NB4 (cell line): Measurements from ENCODE around the gene NR3C2.

ENCODE experiments used
- DNase-seq: peaks from one replicate; pipeline ENCODE4 v3.0.0; 2010; ENCODE audit warnings: low read depth
- H3K4me3 ChIP-seq: one replicate; pipeline ENCODE4 v1.5.1; 2011; ENCODE audit warnings: mild to moderate bottlenecking, low read depth, low read length, moderate library complexity
- CTCF ChIP-seq: IDR thresholded peaks from one replicate; pipeline ENCODE4 v1.5.1; 2012; ENCODE audit warnings: low read depth, low read length
- MAX ChIP-seq: IDR thresholded peaks from 2 replicates; pipeline ENCODE4 v1.6.1; 2011; ENCODE audit warnings: low read depth, low read length
- MYC ChIP-seq: IDR thresholded peaks from 2 replicates; pipeline ENCODE4 v1.6.1; 2011; ENCODE audit warnings: low read depth, low read length
- POLR2A ChIP-seq: IDR thresholded peaks from 2 replicates; pipeline ENCODE4 v1.6.1; 2011; ENCODE audit warnings: mild to moderate bottlenecking; ENCODE audit not compliant: insufficient read length; ENCODE audit errors: extremely low read depth

NR3C2 gene

DNA sequence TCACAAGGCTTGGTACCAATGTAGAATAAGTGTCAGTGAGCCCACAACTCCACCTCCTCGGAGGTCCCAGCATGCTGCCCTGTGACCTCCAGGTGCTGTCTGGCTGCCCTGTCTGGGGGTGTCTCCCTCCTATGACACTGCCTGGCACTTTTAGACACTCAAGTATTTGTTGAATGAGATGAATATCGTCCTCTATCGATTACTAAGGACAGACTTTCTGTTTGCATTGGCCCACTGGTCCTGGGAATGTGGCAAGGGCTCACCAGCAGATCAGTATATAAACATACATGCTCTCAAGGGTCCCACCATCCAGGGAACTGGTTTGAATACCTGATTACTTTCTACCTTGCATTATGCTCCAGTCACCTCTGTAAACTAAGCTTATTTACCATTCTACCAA is 333.0 kb downstream of the NR3C2 start:
- H3K4me3 ChIP-seq, result no peak overlapping the region
- TF ChIP-seq MAX (no peak), MYC (no peak), CTCF (no peak), POLR2A (no peak)
- no peak for DNase-seq

DNA sequence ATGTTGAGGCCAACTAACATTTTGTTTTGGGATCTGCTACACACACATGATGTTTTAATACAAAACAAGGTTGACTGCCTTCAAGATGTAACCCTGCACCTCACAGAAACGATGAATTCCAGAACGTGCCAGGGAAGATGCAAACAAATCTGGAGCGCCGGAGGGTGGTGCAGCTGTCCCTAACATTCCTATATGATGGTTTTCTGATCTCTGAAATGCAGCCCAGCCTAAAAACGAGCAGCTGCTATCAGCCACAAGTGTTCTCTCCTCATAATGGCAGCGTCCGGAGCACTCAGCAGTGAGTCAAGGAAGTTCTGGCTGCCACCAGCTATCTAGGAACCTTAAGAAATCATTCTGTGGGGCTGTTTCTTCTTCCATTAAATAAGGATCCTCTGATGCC is 333.4 kb downstream of the NR3C2 start:
- TF ChIP-seq POLR2A (no peak), CTCF (no peak), MAX (no peak), MYC (no peak)
- DNase-seq, result no peak
- no peak overlapping the region for H3K4me3 ChIP-seq

GRCh38 chr4:148103597-148104355 is 338.4 kb downstream of the NR3C2 start:
- no peak for TF ChIP-seq CTCF
- TF ChIP-seq POLR2A, result no peak
- no peak for TF ChIP-seq MYC
- no peak for TF ChIP-seq MAX
- no peak for DNase-seq
- H3K4me3 ChIP-seq, result no peak overlapping the region

GRCh38 chr4:148101790-148102189 is 340.4 kb downstream of the NR3C2 start:
- H3K4me3 ChIP-seq, result no peak overlapping the region
- TF ChIP-seq MYC, result no peak
- TF ChIP-seq POLR2A, result no peak
- TF ChIP-seq CTCF, result no peak
- no peak for TF ChIP-seq MAX
- no peak for DNase-seq

DNA sequence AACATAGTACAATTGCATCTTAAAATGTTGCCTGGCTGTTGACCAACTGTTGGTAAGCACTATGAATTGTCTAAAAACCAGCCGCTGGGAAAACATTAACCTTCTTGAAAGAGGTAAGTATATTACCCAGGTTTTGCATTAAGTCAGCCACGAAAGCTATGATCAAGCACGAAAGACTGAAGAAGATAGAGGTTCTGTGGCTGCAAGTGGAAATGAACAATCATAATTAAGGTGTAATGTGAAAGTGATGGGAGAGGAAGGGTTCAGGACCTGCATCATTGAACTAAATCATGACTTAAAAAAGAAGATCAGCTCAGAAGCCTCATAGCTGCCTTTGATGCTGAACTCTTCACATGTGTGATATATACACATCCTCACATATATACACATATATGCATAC is 341.0 kb downstream of the NR3C2 start:
- no peak for DNase-seq
- TF ChIP-seq MYC (no peak), MAX (no peak), POLR2A (no peak), CTCF (no peak)
- H3K4me3 ChIP-seq, result no peak overlapping the region

DNA sequence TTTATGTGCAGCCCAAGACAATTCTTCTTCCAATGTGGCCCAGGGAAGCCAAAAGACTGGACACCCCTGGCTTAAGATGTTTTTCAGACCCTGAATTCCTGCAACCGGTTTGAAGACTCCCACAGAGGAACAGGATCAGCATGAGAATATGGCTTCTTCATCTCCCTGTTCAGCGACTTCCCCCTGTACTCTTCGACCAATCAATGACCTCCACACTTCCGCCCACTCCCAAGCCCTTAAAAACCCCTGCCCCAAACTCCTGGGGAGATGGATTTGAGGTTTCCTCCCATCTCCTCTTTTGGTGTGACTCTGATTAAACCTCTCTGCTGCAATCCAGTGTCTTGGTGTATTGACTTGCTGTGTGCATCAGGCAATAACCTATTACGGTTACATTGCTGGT is 344.4 kb downstream of the NR3C2 start:
- H3K4me3 ChIP-seq, result no peak overlapping the region
- no peak for DNase-seq
- no peak for TF ChIP-seq MAX
- no peak for TF ChIP-seq POLR2A
- TF ChIP-seq CTCF, result no peak
- no peak for TF ChIP-seq MYC
